HepG2 (cell line): Measurements from ENCODE around the gene CLDN9. TPM values are rescaled to one million over a fixed set of nuclear protein-coding genes. Genes with fewer than 3 reads are reported as not detected.

Source experiments
- ATAC-seq: fragments of 200-7000 bp; cut with Tn5 transposase; 3 replicates; pipeline ENCODE4 v1.9.1; 2020; ENCODE audit warnings: mild to moderate bottlenecking, moderate library complexity
- BruUV-seq: library from RNA; stranded (reverse); fragments of 400-500 nt; replicated peaks from 2 replicates; lab custom pipeline; 2021; lab: Mats Ljungman, UMichigan
- CTCF ChIA-PET: fragments of 300-600 bp; formaldehyde crosslinking; extraction: SDS; loops from one replicate; lab custom pipeline; 2021; ENCODE audit warnings: low total read pairs, inconsistent platforms, low intra/inter-chr PET ratio; lab: Yijun Ruan, JAX
- POLR2A ChIA-PET: fragments of 350-600 bp; sonication (Branson Sonifier 250); formaldehyde crosslinking; loops from one replicate; lab custom pipeline; 2020; ENCODE audit warnings: antibody characterized with exemption, inconsistent platforms; lab: Yijun Ruan, JAX
- DNase-seq: peaks from one replicate; pipeline ENCODE4 v3.0.0-alpha.2; 2015; ENCODE audit warnings: low spot score
- FAIRE-seq: peaks from 3 replicates; lab custom pipeline; 2011; peaks lifted over from hg19 to GRCh38; lab: Jason Lieb, UNC
- H2AFZ ChIP-seq: one replicate; pipeline ENCODE4 v1.6.1; 2011; ENCODE audit warnings: low read length, inconsistent platforms
- H3K27ac ChIP-seq: fragments of 300-600 bp; 3 replicates; pipeline ENCODE4 v1.8.0; 2011; ENCODE audit warnings: mixed run types, mild to moderate bottlenecking, mixed read lengths, low read length, inconsistent platforms; ENCODE audit not compliant: insufficient read depth; ENCODE audit errors: extremely low read length
- H3K27me3 ChIP-seq, 2 experiments: fragments of 200-600 bp in 1 of 2; 2 replicates in 1 of 2; 3 replicates in 1 of 2; pipeline versions ENCODE4 v1.6.0 to v1.8.0; 2011; ENCODE audit warnings: low read length in 2 of 2, mild to moderate bottlenecking in 2 of 2, moderate library complexity in 2 of 2, inconsistent platforms in 1 of 2; ENCODE audit not compliant: insufficient read depth in 2 of 2, control insufficient read depth in 1 of 2
- H3K36me3 ChIP-seq, 2 experiments: fragments of 200-600 bp in 1 of 2; replicated peaks in 1 of 2; 2 replicates in 1 of 2; 3 replicates in 1 of 2; pipeline versions ENCODE4 v1.5.1 to v1.8.0; 2011; ENCODE audit warnings: low read length in 2 of 2, inconsistent platforms in 1 of 2; ENCODE audit not compliant: insufficient read depth in 2 of 2, control insufficient read depth in 1 of 2
- H3K4me1 ChIP-seq: 2 replicates; pipeline ENCODE4 v1.5.1; 2012; ENCODE audit warnings: low read length, inconsistent platforms; ENCODE audit not compliant: insufficient read depth
- H3K4me2 ChIP-seq: 2 replicates; pipeline ENCODE4 v1.6.0; 2011; ENCODE audit warnings: low read depth, low read length, inconsistent platforms
- H3K4me3 ChIP-seq, 3 experiments: fragments of 200-600 bp in 1 of 3; sonication (generic), shearing (Covaris generic) in 1 of 3; replicated peaks in 1 of 3; 2 replicates each; pipeline ENCODE4 v1.5.1; 2011 to 2016; ENCODE audit warnings: low read length in 3 of 3, inconsistent platforms in 2 of 3, low read depth in 2 of 3, mild to moderate bottlenecking in 2 of 3, control low read depth in 1 of 3, mixed read lengths in 1 of 3; ENCODE audit not compliant: insufficient read depth in 1 of 3
- H3K79me2 ChIP-seq: one replicate; pipeline ENCODE4 v1.6.1; 2011; ENCODE audit warnings: low read length, inconsistent platforms; ENCODE audit not compliant: insufficient read depth
- H3K9ac ChIP-seq: 2 replicates; pipeline ENCODE4 v1.6.0; 2011; ENCODE audit warnings: mild to moderate bottlenecking, low read depth, low read length, inconsistent platforms; ENCODE audit not compliant: insufficient read depth
- H3K9me3 ChIP-seq: 2 replicates; pipeline ENCODE4 v1.5.1; 2012; ENCODE audit warnings: mild to moderate bottlenecking, low read length
- H4K20me1 ChIP-seq: 2 replicates; pipeline ENCODE4 v1.6.0; 2011; ENCODE audit warnings: inconsistent platforms, mild to moderate bottlenecking, low read length, moderate library complexity; ENCODE audit not compliant: insufficient read depth
- AGO1 ChIP-seq: fragments of 200-400 bp; formaldehyde crosslinking; IDR thresholded peaks from 2 replicates; pipeline ENCODE4 v1.6.1; 2017; ENCODE audit warnings: mild to moderate bottlenecking, low read depth, low read length, moderate library complexity; ENCODE audit not compliant: poor library complexity, severe bottlenecking
- GTF3A ChIP-seq: sonication (generic); formaldehyde crosslinking; conservative IDR thresholded peaks from 2 replicates; pipeline ENCODE4 v1.4.0; 2020; ENCODE audit warnings: mild to moderate bottlenecking, missing genetic modification reagents
- MEIS1 ChIP-seq: sonication (generic); formaldehyde crosslinking; IDR thresholded peaks from 2 replicates; pipeline ENCODE4 v1.9.0; 2021; ENCODE audit warnings: mild to moderate bottlenecking, missing genetic modification reagents, moderate library complexity, borderline replicate concordance
- RERE ChIP-seq: IDR thresholded peaks from 2 replicates; pipeline ENCODE4 v1.6.1; 2016; ENCODE audit warnings: low read depth, missing genetic modification reagents, missing compliant biosample characterization
- ZC3H13 ChIP-seq: sonication (generic); formaldehyde crosslinking; IDR thresholded peaks from 2 replicates; pipeline ENCODE4 v1.8.1; 2023; ENCODE audit warnings: mild to moderate bottlenecking, missing genetic modification reagents, moderate library complexity
- ZNF382 ChIP-seq: sonication (generic); formaldehyde crosslinking; IDR thresholded peaks from 2 replicates; pipeline ENCODE4 v1.5.0; 2020; ENCODE audit warnings: missing genetic modification reagents, mild to moderate bottlenecking, borderline replicate concordance
- ZNF672 ChIP-seq: sonication (generic); formaldehyde crosslinking; IDR thresholded peaks from 2 replicates; pipeline ENCODE4 v1.8.1; 2022; ENCODE audit warnings: missing genetic modification reagents
- WGBS: methylation state at CpG from one replicate; pipeline ENCODE4 v1.1.6; 2017; ENCODE audit warnings: low lambda C conversion rate; 5-methylcytosine and 5-hydroxymethylcytosine counted together
- in situ Hi-C: cut with HindIII; loops from 2 replicates; pipeline ENCODE4 v1.10.0; 2017; ENCODE audit warnings: low pct_unique_long_range_greater_than_20kb; ENCODE audit not compliant: extremely low pct_ligation_motif_present
- intact Hi-C: fragments of 100-400 bp; cut with micrococcal nuclease; formaldehyde crosslinking; loops from one replicate; pipeline ENCODE4 v1.10.0; 2022; ENCODE audit not compliant: unreplicated experiment
- polyA plus RNA-seq, 8 experiments: library from polyadenylated mRNA; depleted of rRNA in 3 of 8; stranded (reverse) in 7 of 8; unstranded in 1 of 8; fragments of >200 nt; fragmentation: Illumina TruSeq in 4 of 8; extraction: Trizol in 4 of 8; gene quantifications; 2 replicates each; pipeline versions ENCODE4 v1.2.1 to v1.2.3, GENCODE V29; 2011 to 2016; ENCODE audit warnings: low read depth in 4 of 8, missing spikeins in 1 of 8, mixed read lengths in 1 of 8; ENCODE audit not compliant: insufficient read depth in 1 of 8
- total RNA-seq, 5 experiments: library from RNA; depleted of rRNA; stranded (reverse); fragments of >200 nt; fragmentation: Illumina TruSeq; extraction: Trizol; gene quantifications; 2 replicates each; pipeline ENCODE4 v1.2.3, GENCODE V29; 2016; ENCODE audit warnings: low read depth in 1 of 5
- TF ChIP-seq, protein P1 (sequence below): sonication (generic); formaldehyde crosslinking; IDR thresholded peaks from 2 replicates; pipeline ENCODE4 v1.4.0; 2020; ENCODE audit warnings: mild to moderate bottlenecking, missing genetic modification reagents

The CLDN9 gene
- total and polyA plus RNA-seq, 2 of the 13 experiments (the other 11 are each of a cell fraction or from before 2014, with no cell fraction given): 0.15 to 0.26 TPM

GRCh38 chr16:3012828-3013420 lies at the start of gene CLDN9 (continued):
- TF ChIP-seq, protein P1, sequence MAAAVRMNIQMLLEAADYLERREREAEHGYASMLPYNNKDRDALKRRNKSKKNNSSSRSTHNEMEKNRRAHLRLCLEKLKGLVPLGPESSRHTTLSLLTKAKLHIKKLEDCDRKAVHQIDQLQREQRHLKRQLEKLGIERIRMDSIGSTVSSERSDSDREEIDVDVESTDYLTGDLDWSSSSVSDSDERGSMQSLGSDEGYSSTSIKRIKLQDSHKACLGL (CRISPR knock-in tag): 0 out of 2 replicates have a peak, but pooled peaks have one; percentile 32
- TF ChIP-seq ZC3H13 (CRISPR knock-in tag): peak; percentile 50; the same call in 1 of the 2 replicates

- H3K4me3 ChIP-seq: peak overlapping the region; percentile 51 to 78 (median 63); a peak in 5 of 6 replicates
- H4K20me1 ChIP-seq: no peaks in the 10 kb centered on the region
- H3K36me3 ChIP-seq: no peaks in the 10 kb centered on the region
- no peaks in the 10 kb centered on the region for H3K9me3 ChIP-seq
- peak overlapping the region; percentile 91 for H3K4me2 ChIP-seq
- WGBS: 0% methylated on average over 12 of the region's 40 CpGs
- peaks cover 0 to 15% of the 10 kb centered on the region in 2 experiments; a peak in 3 of 5 replicates for H3K27me3 ChIP-seq
- intact Hi-C loops: no loop called here
- H3K9ac ChIP-seq: 0 out of 2 replicates have a peak overlapping the region, but pooled peaks have one; percentile 22
- H3K27ac ChIP-seq: no peak overlapping the region
- FAIRE-seq: no peak
- peaks cover 26% of the 10 kb centered on the region for H3K4me1 ChIP-seq
- in situ Hi-C loops: no loop called here
- CTCF ChIA-PET: interaction anchor here (1.5 kb wide), 1 partner anchor 20 kb away, joined by 3 read pairs; no protein-coding TSS in a partner anchor
- BruUV-seq: no TSS peak
- peak; percentile 8; the same call in 2 of the 3 replicates for ATAC-seq
- no peak overlapping the region for H2AFZ ChIP-seq
- DNase-seq: no peak
- POLR2A ChIA-PET: interaction anchor here (0.5 to 2.5 kb wide), 6 partner anchors 17 to 235 kb away, joined by 3 to 10 read pairs (median 4); partner anchors contain the start of gene PKMYT1
- no peaks in the 10 kb centered on the region for H3K79me2 ChIP-seq
- peak; percentile 21; the same call in 1 of the 2 replicates for TF ChIP-seq MEIS1 (CRISPR knock-in tag)
- TF ChIP-seq RERE: no peak
- TF ChIP-seq ZNF672 (CRISPR knock-in tag): no peak
- 0 out of 2 replicates have a peak, but pooled peaks have one; percentile 19 for TF ChIP-seq GTF3A (CRISPR knock-in tag)
- TF ChIP-seq AGO1: peak; percentile 73
- no peak for TF ChIP-seq ZNF382
Measured at GRCh38 chr16:2963074-2963722, 49.5 kb upstream of the CLDN9 start.
